ENCODE measurements around the gene SLC25A34.
"Not testable (repeated sequence)": the region's sequence is repeated elsewhere in the genome, so short reads cannot be mapped to it uniquely, and the experiment has no call there.

- TF ChIP-seq POLR2A, EP300 (IDR thresholded peaks at IDR 0.05): not testable (repeated sequence)
- TF ChIP-seq, protein P1, sequence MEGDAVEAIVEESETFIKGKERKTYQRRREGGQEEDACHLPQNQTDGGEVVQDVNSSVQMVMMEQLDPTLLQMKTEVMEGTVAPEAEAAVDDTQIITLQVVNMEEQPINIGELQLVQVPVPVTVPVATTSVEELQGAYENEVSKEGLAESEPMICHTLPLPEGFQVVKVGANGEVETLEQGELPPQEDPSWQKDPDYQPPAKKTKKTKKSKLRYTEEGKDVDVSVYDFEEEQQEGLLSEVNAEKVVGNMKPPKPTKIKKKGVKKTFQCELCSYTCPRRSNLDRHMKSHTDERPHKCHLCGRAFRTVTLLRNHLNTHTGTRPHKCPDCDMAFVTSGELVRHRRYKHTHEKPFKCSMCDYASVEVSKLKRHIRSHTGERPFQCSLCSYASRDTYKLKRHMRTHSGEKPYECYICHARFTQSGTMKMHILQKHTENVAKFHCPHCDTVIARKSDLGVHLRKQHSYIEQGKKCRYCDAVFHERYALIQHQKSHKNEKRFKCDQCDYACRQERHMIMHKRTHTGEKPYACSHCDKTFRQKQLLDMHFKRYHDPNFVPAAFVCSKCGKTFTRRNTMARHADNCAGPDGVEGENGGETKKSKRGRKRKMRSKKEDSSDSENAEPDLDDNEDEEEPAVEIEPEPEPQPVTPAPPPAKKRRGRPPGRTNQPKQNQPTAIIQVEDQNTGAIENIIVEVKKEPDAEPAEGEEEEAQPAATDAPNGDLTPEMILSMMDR (IDR thresholded peaks at IDR 0.05), result not testable (repeated sequence)
Measured at GRCh38 chr1:15699321-15699720, 36.7 kb upstream of the SLC25A34 start.

Measured in suprapubic skin (tissue), 3 donors.